LNCAP (cell line): ENCODE measurements around the gene GSC2.

Experiments used
- TF ChIP-seq, protein P1 (sequence below): fragments of 450-650 bp; IDR thresholded peaks from 2 replicates; pipeline ENCODE4 v1.5.1; 2017; ENCODE audit warnings: mild to moderate bottlenecking

Gene GSC2

GRCh38 chr22:19132153-19132552 is 17.9 kb downstream of the GSC2 start:
- TF ChIP-seq, protein P1, sequence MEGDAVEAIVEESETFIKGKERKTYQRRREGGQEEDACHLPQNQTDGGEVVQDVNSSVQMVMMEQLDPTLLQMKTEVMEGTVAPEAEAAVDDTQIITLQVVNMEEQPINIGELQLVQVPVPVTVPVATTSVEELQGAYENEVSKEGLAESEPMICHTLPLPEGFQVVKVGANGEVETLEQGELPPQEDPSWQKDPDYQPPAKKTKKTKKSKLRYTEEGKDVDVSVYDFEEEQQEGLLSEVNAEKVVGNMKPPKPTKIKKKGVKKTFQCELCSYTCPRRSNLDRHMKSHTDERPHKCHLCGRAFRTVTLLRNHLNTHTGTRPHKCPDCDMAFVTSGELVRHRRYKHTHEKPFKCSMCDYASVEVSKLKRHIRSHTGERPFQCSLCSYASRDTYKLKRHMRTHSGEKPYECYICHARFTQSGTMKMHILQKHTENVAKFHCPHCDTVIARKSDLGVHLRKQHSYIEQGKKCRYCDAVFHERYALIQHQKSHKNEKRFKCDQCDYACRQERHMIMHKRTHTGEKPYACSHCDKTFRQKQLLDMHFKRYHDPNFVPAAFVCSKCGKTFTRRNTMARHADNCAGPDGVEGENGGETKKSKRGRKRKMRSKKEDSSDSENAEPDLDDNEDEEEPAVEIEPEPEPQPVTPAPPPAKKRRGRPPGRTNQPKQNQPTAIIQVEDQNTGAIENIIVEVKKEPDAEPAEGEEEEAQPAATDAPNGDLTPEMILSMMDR: no peak

- TF ChIP-seq, protein P1: no peak
Measured at GRCh38 chr22:19131685-19132015, 18.4 kb downstream of the GSC2 start.

DNA sequence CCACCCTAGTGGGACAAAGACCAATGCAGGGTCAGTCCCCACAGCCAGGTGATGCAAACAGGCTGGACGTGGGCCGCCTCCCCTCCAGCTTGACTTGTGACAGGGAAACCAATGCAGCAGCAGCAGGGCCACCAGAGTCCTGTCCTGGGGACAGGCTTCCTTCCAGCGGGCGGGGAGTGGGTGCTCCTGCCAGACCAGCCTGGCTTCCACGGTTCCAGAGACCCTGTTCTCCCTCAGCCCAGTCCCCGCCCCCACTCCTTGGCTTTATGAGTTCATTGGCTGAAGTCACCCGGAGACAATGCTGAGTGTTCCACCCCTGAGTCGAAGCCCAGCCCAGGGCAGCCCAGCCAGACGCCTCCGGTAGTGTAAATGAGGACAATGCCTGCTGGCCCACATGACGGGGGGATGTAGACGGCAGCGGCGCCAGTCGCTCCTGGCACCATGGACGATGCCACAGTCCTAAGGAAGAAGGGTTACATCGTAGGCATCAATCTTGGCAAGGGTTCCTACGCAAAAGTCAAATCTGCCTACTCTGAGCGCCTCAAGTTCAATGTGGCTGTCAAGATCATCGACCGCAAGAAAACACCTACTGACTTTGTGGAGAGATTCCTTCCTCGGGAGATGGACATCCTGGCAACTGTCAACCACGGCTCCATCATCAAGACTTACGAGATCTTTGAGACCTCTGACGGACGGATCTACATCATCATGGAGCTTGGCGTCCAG is 19.0 kb downstream of the GSC2 start, which contains the start of gene TSSK2:
Gene TSSK2, plus strand, starts transcription at position 350 of the 726 bp plus-strand sequence. Its CDS starts 92 bp downstream, at position 442.
- TF ChIP-seq, protein P1: no peak

- TF ChIP-seq, protein P1: no peak
Measured at GRCh38 chr22:19129871-19130270, 20.2 kb downstream of the GSC2 start.

GRCh38 chr22:19128946-19129727 is 21.0 kb downstream of the GSC2 start:
- TF ChIP-seq, protein P1: no peak

DNA sequence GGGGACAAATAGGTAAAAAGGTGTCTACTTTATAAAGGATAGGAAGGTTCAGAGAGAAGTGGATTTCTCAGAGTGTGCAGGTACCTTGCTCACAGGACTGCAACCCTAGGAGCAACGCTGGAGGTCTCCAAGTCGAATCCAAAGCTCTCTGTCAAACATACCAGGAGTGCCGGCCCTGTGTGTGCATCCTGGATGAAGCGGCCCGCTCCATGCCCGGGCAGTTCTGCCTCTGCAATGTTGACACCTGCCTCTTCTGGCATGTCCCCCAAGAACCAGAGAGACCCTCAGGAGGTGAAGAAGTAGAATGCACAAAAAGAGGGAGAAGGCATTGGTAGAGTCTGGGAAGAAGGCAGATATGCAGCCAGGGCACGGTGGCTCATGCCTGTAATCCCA is 22.1 kb downstream of the GSC2 start:
- TF ChIP-seq, protein P1: no peak

GRCh38 chr22:19127329-19128008 is 22.6 kb downstream of the GSC2 start:
- TF ChIP-seq, protein P1: no peak
